GM12878 (cell line): Measurements from ENCODE around the gene DDTL.
"Not testable (repeated sequence)": the region's sequence is repeated elsewhere in the genome, so short reads cannot be mapped to it uniquely, and the experiment has no call there.

Experiments used
- KAT2A ChIP-seq: conservative IDR thresholded peaks from 2 replicates; pipeline ENCODE4 v1.6.1; 2011; ENCODE audit warnings: low read depth, low read length; ENCODE audit not compliant: control insufficient read depth
- TF ChIP-seq, protein P1 (sequence below): fragments of 450-650 bp; formaldehyde crosslinking; IDR thresholded peaks from 2 replicates; pipeline ENCODE4 v1.4.0; 2020; ENCODE audit warnings: mild to moderate bottlenecking, moderate library complexity

GRCh38 chr22:23966094-23966493, 594 bp upstream of the DDTL start:
- not testable (repeated sequence) for TF ChIP-seq KAT2A
- TF ChIP-seq, protein P1, sequence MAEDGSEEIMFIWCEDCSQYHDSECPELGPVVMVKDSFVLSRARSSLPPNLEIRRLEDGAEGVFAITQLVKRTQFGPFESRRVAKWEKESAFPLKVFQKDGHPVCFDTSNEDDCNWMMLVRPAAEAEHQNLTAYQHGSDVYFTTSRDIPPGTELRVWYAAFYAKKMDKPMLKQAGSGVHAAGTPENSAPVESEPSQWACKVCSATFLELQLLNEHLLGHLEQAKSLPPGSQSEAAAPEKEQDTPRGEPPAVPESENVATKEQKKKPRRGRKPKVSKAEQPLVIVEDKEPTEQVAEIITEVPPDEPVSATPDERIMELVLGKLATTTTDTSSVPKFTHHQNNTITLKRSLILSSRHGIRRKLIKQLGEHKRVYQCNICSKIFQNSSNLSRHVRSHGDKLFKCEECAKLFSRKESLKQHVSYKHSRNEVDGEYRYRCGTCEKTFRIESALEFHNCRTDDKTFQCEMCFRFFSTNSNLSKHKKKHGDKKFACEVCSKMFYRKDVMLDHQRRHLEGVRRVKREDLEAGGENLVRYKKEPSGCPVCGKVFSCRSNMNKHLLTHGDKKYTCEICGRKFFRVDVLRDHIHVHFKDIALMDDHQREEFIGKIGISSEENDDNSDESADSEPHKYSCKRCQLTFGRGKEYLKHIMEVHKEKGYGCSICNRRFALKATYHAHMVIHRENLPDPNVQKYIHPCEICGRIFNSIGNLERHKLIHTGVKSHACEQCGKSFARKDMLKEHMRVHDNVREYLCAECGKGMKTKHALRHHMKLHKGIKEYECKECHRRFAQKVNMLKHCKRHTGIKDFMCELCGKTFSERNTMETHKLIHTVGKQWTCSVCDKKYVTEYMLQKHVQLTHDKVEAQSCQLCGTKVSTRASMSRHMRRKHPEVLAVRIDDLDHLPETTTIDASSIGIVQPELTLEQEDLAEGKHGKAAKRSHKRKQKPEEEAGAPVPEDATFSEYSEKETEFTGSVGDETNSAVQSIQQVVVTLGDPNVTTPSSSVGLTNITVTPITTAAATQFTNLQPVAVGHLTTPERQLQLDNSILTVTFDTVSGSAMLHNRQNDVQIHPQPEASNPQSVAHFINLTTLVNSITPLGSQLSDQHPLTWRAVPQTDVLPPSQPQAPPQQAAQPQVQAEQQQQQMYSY (CRISPR knock-in tag), result not testable (repeated sequence)
